Caco-2 (cell line): ENCODE measurements around the gene ADA. TPM values are rescaled to one million over a fixed set of nuclear protein-coding genes. Genes with fewer than 3 reads are reported as not detected.

Experiments
- BruUV-seq: library from RNA; stranded (reverse); fragments of 400-500 nt; replicated peaks from 2 replicates; lab custom pipeline; 2021; lab: Mats Ljungman, UMichigan
- CTCF ChIA-PET: fragments of 300-600 bp; sonication (Branson Sonifier 250); formaldehyde crosslinking; loops from one replicate; lab custom pipeline; 2022; ENCODE audit warnings: antibody characterized with exemption; lab: Charles Lee
- POLR2A ChIA-PET: fragments of 300-600 bp; sonication (Branson Sonifier 250); formaldehyde crosslinking; loops from one replicate; lab custom pipeline; 2022; ENCODE audit warnings: antibody characterized with exemption; lab: Charles Lee
- DNase-seq, 2 experiments: peaks; one replicate each; pipeline versions ENCODE4 v3.0.0 to v3.0.0-alpha.2; 2020 to 2022
- H3K27me3 ChIP-seq: replicated peaks from 2 replicates; pipeline ENCODE4 v1.6.0; 2011; ENCODE audit warnings: low read length; ENCODE audit not compliant: control insufficient read depth, insufficient read depth
- H3K36me3 ChIP-seq: 2 replicates; pipeline ENCODE4 v1.5.1; 2011; ENCODE audit warnings: low read length; ENCODE audit not compliant: control insufficient read depth, insufficient read depth
- H3K4me1 ChIP-seq: fragments of 250-450 bp; sonication (Bioruptor Pico); 2 replicates; pipeline ENCODE4 v1.5.1; 2020; ENCODE audit warnings: mild to moderate bottlenecking
- H3K4me3 ChIP-seq: 2 replicates; pipeline ENCODE4 v1.5.1; 2011; ENCODE audit warnings: low read depth, mild to moderate bottlenecking, control low read depth, low read length
- H3K9me3 ChIP-seq: fragments of 250-450 bp; sonication (Bioruptor Pico); 2 replicates; pipeline ENCODE4 v1.5.1; 2020; ENCODE audit warnings: mild to moderate bottlenecking, moderate library complexity
- H3K27ac Mint-ChIP-seq: one replicate; pipeline ENCODE4 v1.8.0; 2022; ENCODE audit warnings: mixed read lengths; ENCODE audit not compliant: unreplicated experiment
- H3K27me3 Mint-ChIP-seq: one replicate; pipeline ENCODE4 v1.8.0; 2022; ENCODE audit warnings: mixed read lengths; ENCODE audit not compliant: insufficient read depth, unreplicated experiment
- H3K36me3 Mint-ChIP-seq: one replicate; pipeline ENCODE4 v1.8.0; 2022; ENCODE audit warnings: mild to moderate bottlenecking, mixed read lengths; ENCODE audit not compliant: insufficient read depth, unreplicated experiment
- H3K4me1 Mint-ChIP-seq: one replicate; pipeline ENCODE4 v1.8.0; 2022; ENCODE audit warnings: low read depth, mixed read lengths; ENCODE audit not compliant: unreplicated experiment
- H3K4me3 Mint-ChIP-seq: one replicate; pipeline ENCODE4 v1.8.0; 2022; ENCODE audit warnings: mild to moderate bottlenecking, moderate library complexity, mixed read lengths; ENCODE audit not compliant: unreplicated experiment
- H3K9me3 Mint-ChIP-seq: one replicate; pipeline ENCODE4 v1.8.0; 2022; ENCODE audit warnings: mixed read lengths; ENCODE audit not compliant: unreplicated experiment
- intact Hi-C: fragments of 100-400 bp; cut with micrococcal nuclease; formaldehyde crosslinking; loops from one replicate; pipeline ENCODE4 v1.10.0; 2022; ENCODE audit not compliant: unreplicated experiment
- total RNA-seq: library from RNA; stranded (reverse); gene quantifications from 2 replicates; pipeline ENCODE4 v1.2.3, GENCODE V29; 2022
- TF ChIP-seq, protein P1 (sequence below), 2 experiments: fragments of 200-600 bp in 1 of 2; IDR thresholded peaks; 1 replicate in 1 of 2; 2 replicates in 1 of 2; pipeline versions ENCODE4 v1.5.1 to v1.8.0; 2011 to 2022; ENCODE audit warnings: antibody characterized with exemption in 1 of 2, control low read depth in 1 of 2, inconsistent platforms in 1 of 2, low read depth in 1 of 2, low read length in 1 of 2, mild to moderate bottlenecking in 1 of 2, moderate library complexity in 1 of 2; ENCODE audit not compliant: insufficient read depth in 1 of 2, severe bottlenecking in 1 of 2, unreplicated experiment in 1 of 2

Gene ADA
- total RNA-seq, 1 experiment from 2014 or later = 21.1 TPM

DNA sequence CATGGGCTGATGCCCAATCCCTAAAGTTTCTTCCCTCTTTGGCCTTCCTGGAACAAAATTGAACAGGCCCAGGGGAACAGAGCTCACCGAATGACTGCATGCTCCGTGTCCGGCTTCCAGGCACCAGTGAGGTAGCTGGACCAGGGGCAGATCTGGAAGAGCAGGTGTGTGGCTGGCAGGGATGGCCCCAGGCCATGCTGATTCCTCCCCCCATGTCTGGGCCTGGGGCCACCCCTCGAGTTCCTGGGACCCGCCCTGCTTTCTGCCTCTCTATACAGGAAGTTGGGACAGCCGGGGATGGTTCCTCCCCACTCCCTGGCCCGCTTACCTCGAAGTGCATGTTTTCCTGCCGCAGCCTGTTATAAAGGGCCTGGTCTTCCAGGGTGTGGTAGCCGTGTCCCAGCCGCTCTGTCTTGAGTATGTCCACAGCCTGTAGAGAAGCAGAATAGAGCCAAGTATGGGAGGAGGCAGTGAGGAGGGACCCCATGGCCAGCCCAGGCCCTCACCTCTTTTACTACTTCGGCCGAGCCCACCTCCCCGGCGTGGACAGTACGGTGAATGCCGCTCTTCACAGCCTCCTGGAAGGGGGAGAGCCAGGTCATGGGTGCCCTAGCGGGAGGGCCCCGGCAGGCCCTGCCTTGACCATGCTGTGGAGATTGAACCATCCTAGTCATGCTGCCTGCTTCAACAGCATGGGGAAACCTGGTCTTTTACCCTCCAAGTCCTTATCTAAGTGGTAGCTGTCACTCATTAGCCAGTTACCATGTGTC, 28.8 kb downstream of the ADA start:
- Mint-ChIP-seq H3K9me3 (peaks cover 10% of the 10 kb centered on the region), H3K4me1 (no peaks in the 10 kb centered on the region), H3K36me3 (peaks cover 20% of the 10 kb centered on the region), H3K4me3 (no peak overlapping the region), H3K27me3 (no peaks in the 10 kb centered on the region), H3K27ac (no peak overlapping the region)
- no TSS peak for BruUV-seq
- no peaks in the 10 kb centered on the region for H3K4me1 ChIP-seq
- H3K9me3 ChIP-seq = peaks cover 6% of the 10 kb centered on the region
- POLR2A ChIA-PET = no interaction called here
- no peaks in the 10 kb centered on the region for H3K36me3 ChIP-seq
- H3K4me3 ChIP-seq = no peak overlapping the region
- no peaks in the 10 kb centered on the region for H3K27me3 ChIP-seq
- intact Hi-C loops = no loop called here
- CTCF ChIA-PET = no interaction called here
- DNase-seq = no peak
- TF ChIP-seq, protein P1, sequence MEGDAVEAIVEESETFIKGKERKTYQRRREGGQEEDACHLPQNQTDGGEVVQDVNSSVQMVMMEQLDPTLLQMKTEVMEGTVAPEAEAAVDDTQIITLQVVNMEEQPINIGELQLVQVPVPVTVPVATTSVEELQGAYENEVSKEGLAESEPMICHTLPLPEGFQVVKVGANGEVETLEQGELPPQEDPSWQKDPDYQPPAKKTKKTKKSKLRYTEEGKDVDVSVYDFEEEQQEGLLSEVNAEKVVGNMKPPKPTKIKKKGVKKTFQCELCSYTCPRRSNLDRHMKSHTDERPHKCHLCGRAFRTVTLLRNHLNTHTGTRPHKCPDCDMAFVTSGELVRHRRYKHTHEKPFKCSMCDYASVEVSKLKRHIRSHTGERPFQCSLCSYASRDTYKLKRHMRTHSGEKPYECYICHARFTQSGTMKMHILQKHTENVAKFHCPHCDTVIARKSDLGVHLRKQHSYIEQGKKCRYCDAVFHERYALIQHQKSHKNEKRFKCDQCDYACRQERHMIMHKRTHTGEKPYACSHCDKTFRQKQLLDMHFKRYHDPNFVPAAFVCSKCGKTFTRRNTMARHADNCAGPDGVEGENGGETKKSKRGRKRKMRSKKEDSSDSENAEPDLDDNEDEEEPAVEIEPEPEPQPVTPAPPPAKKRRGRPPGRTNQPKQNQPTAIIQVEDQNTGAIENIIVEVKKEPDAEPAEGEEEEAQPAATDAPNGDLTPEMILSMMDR (IDR thresholded peaks at IDR 0.05; ENCODE audit: insufficient read depth in 1 of 2, low read depth in 1 of 2, low read length in 1 of 2, severe bottlenecking in 1 of 2, unreplicated experiment in 1 of 2) = no peak

- H3K4me1 ChIP-seq = no peaks in the 10 kb centered on the region
- no peaks in the 10 kb centered on the region for H3K27me3 ChIP-seq
- H3K27me3 Mint-ChIP-seq = no peaks in the 10 kb centered on the region
- intact Hi-C loops = no loop called here
- H3K4me3 ChIP-seq = no peak overlapping the region
- TF ChIP-seq, protein P1 (IDR thresholded peaks at IDR 0.05; ENCODE audit: insufficient read depth in 1 of 2, low read depth in 1 of 2, low read length in 1 of 2, severe bottlenecking in 1 of 2, unreplicated experiment in 1 of 2) = no peak
- H3K9me3 ChIP-seq = peaks cover 6% of the 10 kb centered on the region
- DNase-seq = no peak
- H3K27ac Mint-ChIP-seq = no peak overlapping the region
- BruUV-seq = no TSS peak
- peaks cover 20% of the 10 kb centered on the region for H3K36me3 Mint-ChIP-seq
- no peak overlapping the region for H3K4me3 Mint-ChIP-seq
- H3K4me1 Mint-ChIP-seq = no peaks in the 10 kb centered on the region
- H3K36me3 ChIP-seq = no peaks in the 10 kb centered on the region
- CTCF ChIA-PET = interaction anchor here (0.6 kb wide), 1 partner anchor 104 kb away, joined by 4 read pairs; no protein-coding TSS in a partner anchor
- POLR2A ChIA-PET = no interaction called here
- H3K9me3 Mint-ChIP-seq = peaks cover 10% of the 10 kb centered on the region
Measured at GRCh38 chr20:44621939-44622338, 29.6 kb downstream of the ADA start.

DNA sequence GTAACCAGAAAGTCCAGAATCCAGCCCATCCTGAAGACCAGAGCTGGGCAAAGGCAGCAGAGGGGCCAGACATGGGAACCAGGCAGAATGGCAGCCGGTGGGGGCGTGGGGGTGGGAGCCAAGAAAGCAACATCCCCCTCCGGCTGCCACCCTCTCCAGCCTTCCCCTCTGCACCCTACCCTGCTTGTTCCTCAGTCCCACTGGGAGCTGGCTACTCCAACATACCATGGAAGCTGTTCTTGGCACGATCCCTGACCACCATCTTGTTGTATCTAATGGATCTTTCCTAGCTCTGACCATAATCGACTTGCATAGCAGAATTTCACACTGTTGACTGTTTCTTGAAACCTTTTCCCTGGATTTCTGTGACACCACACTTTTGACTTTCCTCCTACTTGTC, 30.2 kb downstream of the ADA start:
- Histone ChIP-seq H3K36me3 (no peaks in the 10 kb centered on the region), H3K4me3 (no peak overlapping the region), H3K9me3 (peaks cover 6% of the 10 kb centered on the region), H3K4me1 (no peaks in the 10 kb centered on the region), H3K27me3 (no peaks in the 10 kb centered on the region)
- Mint-ChIP-seq H3K4me3 (no peak overlapping the region), H3K9me3 (peaks cover 10% of the 10 kb centered on the region), H3K27ac (no peak overlapping the region), H3K27me3 (no peaks in the 10 kb centered on the region), H3K36me3 (peaks cover 20% of the 10 kb centered on the region), H3K4me1 (no peaks in the 10 kb centered on the region)
- no TSS peak for BruUV-seq
- ChIA-PET CTCF (interaction anchor here (0.6 kb wide), 1 partner anchor 103 kb away, joined by 4 read pairs; no protein-coding TSS in a partner anchor), POLR2A (no interaction called here)
- intact Hi-C loops = no loop called here
- TF ChIP-seq, protein P1 (IDR thresholded peaks at IDR 0.05; ENCODE audit: insufficient read depth in 1 of 2, low read depth in 1 of 2, low read length in 1 of 2, severe bottlenecking in 1 of 2, unreplicated experiment in 1 of 2) = no peak
- DNase-seq = no peak
